HG03175 (cell line): ENCODE data around the gene LRRFIP2.
"Not testable (repeated sequence)": the region's sequence is repeated elsewhere in the genome, so short reads cannot be mapped to it uniquely, and the experiment has no call there.

Experiments used
- ATAC-seq: cut with Tn5 transposase; IDR thresholded peaks from one replicate; pipeline ENCODE4 v1.9.1; 2021; ENCODE audit warnings: mild to moderate bottlenecking, moderate library complexity; ENCODE audit not compliant: unreplicated experiment

LRRFIP2 gene

GRCh38 chr3:37145611-37146010 lies 28.8 kb downstream of the LRRFIP2 start:
- no peak for ATAC-seq

GRCh38 chr3:37144806-37145205 lies 29.6 kb downstream of the LRRFIP2 start:
- ATAC-seq, result no peak

DNA sequence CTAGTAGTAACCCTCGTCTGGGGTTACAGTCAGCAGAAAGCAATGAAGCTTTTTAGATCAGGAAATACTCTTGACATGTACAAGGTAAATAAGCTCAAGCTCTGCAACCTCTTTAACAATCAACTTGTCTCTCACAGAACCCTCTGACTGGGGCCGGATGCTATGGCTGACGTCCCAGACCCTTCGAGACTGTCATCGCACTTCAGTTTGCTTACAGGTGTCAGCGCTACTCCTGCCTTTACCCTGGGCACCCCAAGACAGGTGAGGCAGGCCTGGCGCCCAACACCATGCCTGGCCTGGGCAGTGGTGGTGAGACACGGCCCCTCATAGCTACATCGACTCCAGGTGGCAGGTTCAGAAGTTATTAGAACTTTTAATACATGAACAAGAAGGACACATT lies 30.6 kb downstream of the LRRFIP2 start:
- no peak for ATAC-seq

GRCh38 chr3:37141676-37142075 lies 32.7 kb downstream of the LRRFIP2 start:
- ATAC-seq, result no peak

- no peak for ATAC-seq
These were observed 33.4 kb downstream of the LRRFIP2 start for GRCh38 chr3:37140899-37141541.

GRCh38 chr3:37139567-37140052 lies 34.8 kb downstream of the LRRFIP2 start:
- no peak for ATAC-seq

- ATAC-seq, result no peak
These were observed 35.6 kb downstream of the LRRFIP2 start for GRCh38 chr3:37138816-37139215.

DNA sequence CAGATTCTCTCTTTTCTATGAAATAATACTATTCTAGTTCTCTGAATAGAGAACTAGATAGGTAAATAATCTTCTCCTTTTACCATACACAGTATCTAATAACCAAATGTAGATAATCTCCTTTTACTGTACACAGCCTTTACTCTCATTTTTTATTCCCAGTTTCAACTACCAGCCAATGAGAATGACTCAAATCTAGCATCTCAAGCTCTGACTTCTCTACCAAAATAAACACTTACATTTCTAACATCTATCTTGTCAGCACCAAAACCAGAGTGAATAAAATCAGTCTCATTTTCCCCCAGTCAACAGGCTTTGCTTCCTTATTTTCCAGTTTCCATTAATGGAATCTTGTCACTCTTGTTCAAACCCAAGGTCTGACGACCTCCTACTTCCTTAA lies 36.9 kb downstream of the LRRFIP2 start:
- ATAC-seq, result no peak

GRCh38 chr3:37136067-37136466 lies 38.3 kb downstream of the LRRFIP2 start:
- no peak for ATAC-seq

DNA sequence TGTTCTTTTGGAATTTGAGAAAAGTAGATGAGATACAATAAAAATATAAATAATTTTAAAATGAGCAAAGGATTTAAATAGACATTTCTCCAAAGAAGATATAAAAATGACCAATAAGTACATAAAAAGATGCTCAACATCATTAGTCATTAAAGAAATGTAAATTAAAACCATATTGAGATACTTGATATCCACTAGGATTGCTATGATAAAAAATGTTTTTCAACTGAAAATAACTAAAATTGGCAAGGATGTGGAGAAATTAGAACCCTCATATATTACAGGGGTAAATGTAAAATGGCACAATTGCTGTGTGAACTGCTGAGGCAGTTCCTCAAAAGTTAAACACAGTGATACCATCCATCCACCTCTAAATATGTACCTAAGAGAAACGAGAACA lies 38.8 kb downstream of the LRRFIP2 start:
- ATAC-seq, result no peak

GRCh38 chr3:37132334-37132733 lies 42.0 kb downstream of the LRRFIP2 start:
- ATAC-seq, result no peak

DNA sequence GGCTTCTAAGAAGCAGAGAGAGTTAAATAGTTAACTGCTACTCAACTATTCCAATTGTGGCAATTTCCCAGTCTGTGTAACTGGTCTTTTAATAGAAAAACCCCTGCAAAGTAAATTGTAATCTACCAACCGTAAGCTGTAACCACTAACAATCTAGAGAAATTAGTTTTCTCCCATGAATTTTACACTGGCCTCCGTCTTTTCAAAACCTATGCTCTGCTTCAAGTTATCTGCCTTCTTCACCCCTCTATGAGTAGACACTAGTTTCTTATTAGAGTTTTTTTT lies 42.6 kb downstream of the LRRFIP2 start:
- ATAC-seq, result no peak

GRCh38 chr3:37130984-37131859 lies 43.2 kb downstream of the LRRFIP2 start:
- ATAC-seq, result no peak

DNA sequence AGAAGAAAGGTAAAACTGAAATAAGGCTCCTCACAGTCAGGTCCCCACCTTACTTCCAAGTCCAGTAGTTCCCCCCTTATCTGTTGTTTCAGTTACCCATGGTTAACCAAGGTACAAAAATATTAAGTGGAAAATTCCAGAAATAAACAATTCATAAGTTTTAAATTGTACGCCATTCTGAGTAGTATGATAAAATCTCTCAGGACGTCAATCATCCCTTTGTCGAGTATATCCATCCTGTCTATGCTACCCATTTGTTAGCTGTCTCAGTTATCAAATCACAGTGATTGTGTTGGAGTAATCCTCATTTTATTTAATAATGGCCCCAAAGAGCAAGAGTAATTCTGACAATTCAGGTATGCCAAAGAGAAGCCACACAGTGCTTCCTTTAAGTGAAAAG lies 43.9 kb downstream of the LRRFIP2 start:
- ATAC-seq, result no peak

- ATAC-seq, result peak; percentile 62
These were observed 44.5 kb downstream of the LRRFIP2 start for GRCh38 chr3:37129871-37130270.

- no peak for ATAC-seq
These were observed 47.0 kb downstream of the LRRFIP2 start for GRCh38 chr3:37127340-37127739.

- ATAC-seq, result no peak
These were observed 47.5 kb downstream of the LRRFIP2 start for GRCh38 chr3:37126856-37127255.

DNA sequence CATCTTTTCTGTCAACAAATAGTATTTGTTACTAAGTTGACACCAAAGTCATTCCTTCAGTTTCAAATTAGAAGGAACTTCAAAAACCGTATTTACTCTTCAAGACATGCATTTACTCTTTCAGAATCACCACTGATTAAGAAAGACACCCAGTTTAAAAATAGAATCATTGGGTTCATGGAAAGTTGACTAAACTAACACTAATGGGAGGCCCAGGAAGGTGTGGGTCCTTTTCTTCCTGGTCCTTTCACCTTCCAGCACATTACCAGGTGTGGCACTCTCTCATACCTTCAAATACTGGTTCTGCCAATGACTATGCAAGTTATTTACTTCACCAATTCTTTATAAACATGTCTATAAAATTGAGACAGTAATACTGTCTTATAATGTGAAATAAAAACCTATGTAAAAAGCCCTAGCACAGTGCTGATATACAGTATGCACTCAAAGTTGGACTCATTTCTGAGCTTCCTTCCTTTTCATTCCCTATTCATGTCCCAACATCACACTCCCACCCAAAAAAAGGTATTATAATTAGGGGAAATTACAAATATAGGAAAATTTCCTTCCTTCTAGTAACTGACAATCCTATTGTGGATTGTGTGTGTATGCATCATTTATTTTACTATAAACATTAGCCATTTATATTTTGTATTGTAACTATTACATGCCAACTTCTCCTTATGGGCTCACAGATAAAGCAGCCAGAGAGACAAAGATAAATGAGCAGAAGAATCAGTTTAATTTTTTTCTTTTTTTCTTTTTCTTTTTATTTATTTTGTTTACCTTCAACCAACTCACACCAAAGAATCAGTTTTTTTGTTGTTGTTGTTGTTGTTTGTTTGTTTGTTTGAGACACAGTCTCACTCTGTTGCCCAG lies 48.9 kb downstream of the LRRFIP2 start:
- no peak for ATAC-seq

- ATAC-seq, result no peak
These were observed 49.9 kb downstream of the LRRFIP2 start for GRCh38 chr3:37124435-37124834.

DNA sequence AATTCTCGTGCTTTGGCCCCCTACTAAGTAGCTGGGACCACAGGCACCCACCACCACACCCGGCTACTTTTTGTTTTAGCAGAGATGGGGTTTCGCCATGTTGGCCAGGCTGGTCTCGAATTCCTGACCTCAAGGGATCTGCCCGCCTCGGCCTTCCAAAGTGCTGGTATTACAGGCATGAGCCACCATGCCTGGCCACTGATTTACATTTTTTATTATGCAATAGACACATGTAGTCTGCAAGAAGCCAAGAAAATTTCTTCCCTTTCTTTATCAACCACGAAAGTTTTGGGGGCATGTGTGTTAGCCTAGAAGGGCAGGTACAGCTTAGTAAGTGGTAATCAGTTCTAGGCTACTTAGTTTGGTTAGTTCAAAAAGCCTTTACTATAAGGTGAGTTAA lies 51.1 kb downstream of the LRRFIP2 start:
- ATAC-seq, result no peak

- ATAC-seq, result not testable (repeated sequence)
These were observed 52.3 kb downstream of the LRRFIP2 start for GRCh38 chr3:37122069-37122468.
